WTC11 (cell line): ENCODE results near the gene TMEM108.

Experiments
- IRF2 ChIP-seq: sonication (generic); formaldehyde crosslinking; IDR thresholded peaks from 2 replicates; pipeline ENCODE4 v1.8.0; 2022; ENCODE audit warnings: low read depth, missing genetic modification reagents, borderline replicate concordance
- JUN ChIP-seq: sonication (generic); formaldehyde crosslinking; IDR thresholded peaks from 2 replicates; pipeline ENCODE4 v1.8.0; 2023; ENCODE audit warnings: mild to moderate bottlenecking, missing genetic modification reagents
- MAX ChIP-seq: sonication (generic); formaldehyde crosslinking; IDR thresholded peaks from 2 replicates; pipeline ENCODE4 v1.8.0; 2022; ENCODE audit warnings: mild to moderate bottlenecking, missing genetic modification reagents
- SOX15 ChIP-seq: fragments of 250-450 bp; sonication (Bioruptor Pico); IDR thresholded peaks from 2 replicates; pipeline ENCODE4 v1.9.0; 2021; ENCODE audit warnings: mild to moderate bottlenecking
- ZBTB21 ChIP-seq: sonication (generic); formaldehyde crosslinking; IDR thresholded peaks from 2 replicates; pipeline ENCODE4 v1.8.1; 2023; ENCODE audit warnings: mild to moderate bottlenecking, missing genetic modification reagents, borderline replicate concordance
- TF ChIP-seq, protein P1 (sequence below): fragments of 200-600 bp; IDR thresholded peaks from 2 replicates; pipeline ENCODE4 v1.8.0; 2022; ENCODE audit warnings: antibody characterized with exemption

DNA sequence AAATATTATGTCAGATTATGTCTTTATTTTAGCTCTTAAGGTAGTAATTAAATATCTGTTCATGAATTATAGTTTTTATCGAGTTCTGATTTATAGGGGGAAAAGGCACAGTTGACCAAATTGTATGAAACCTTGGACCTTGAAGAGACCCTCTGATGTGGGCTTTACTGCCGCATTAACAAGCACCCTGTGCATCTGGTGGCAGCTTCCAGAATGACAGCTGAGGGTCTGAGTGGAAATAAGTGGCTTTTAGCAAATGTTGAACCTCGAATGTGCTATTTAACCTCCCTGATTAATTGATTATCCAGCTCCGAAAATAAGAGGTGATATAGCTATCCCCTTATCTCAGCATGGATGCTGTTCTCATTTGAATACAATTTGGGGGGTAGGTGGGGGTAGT, 87.0 kb downstream of the TMEM108 start:
- TF ChIP-seq, protein P1, sequence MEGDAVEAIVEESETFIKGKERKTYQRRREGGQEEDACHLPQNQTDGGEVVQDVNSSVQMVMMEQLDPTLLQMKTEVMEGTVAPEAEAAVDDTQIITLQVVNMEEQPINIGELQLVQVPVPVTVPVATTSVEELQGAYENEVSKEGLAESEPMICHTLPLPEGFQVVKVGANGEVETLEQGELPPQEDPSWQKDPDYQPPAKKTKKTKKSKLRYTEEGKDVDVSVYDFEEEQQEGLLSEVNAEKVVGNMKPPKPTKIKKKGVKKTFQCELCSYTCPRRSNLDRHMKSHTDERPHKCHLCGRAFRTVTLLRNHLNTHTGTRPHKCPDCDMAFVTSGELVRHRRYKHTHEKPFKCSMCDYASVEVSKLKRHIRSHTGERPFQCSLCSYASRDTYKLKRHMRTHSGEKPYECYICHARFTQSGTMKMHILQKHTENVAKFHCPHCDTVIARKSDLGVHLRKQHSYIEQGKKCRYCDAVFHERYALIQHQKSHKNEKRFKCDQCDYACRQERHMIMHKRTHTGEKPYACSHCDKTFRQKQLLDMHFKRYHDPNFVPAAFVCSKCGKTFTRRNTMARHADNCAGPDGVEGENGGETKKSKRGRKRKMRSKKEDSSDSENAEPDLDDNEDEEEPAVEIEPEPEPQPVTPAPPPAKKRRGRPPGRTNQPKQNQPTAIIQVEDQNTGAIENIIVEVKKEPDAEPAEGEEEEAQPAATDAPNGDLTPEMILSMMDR: no peak
- TF ChIP-seq JUN: no peak
- no peak for TF ChIP-seq IRF2 (CRISPR knock-in tag)
- TF ChIP-seq MAX: no peak
- TF ChIP-seq ZBTB21 (CRISPR knock-in tag): no peak
- TF ChIP-seq SOX15: no peak
